Spleen (tissue), 11 donors: ENCODE results near the gene CUEDC1. TPM values are rescaled to one million over a fixed set of nuclear protein-coding genes. Genes with fewer than 3 reads are reported as not detected.
A peak's percentile ranks its signal among the peaks of the same experiment; 100 is the strongest.

Experiments used
- DNase-seq: peaks from one replicate; pipeline ENCODE4 v3.0.0-alpha.2; 2020
- H3K27ac ChIP-seq, 8 donors: fragments of 200-600 bp; sonication (generic) in 7 of 8; 1 replicate in 4 of 8; 2 replicates in 4 of 8; pipeline versions ENCODE4 v1.5.0 to v1.8.0; 2016 to 2021; ENCODE audit warnings: inconsistent platforms in 4 of 8, mild to moderate bottlenecking in 4 of 8, moderate library complexity in 1 of 8
- H3K27me3 ChIP-seq, 7 donors: fragments of 200-600 bp; sonication (generic) in 6 of 7; replicated peaks in 1 of 7; 1 replicate in 4 of 7; 2 replicates in 3 of 7; pipeline versions ENCODE4 v1.5.0 to v1.8.0; 2016 to 2021; ENCODE audit warnings: inconsistent platforms in 3 of 7, mild to moderate bottlenecking in 1 of 7
- H3K36me3 ChIP-seq, 6 donors: fragments of 200-600 bp; sonication (generic) in 5 of 6; 1 replicate in 4 of 6; 2 replicates in 2 of 6; pipeline versions ENCODE4 v1.5.0 to v1.8.0; 2016 to 2021; ENCODE audit warnings: inconsistent platforms in 2 of 6
- H3K4me1 ChIP-seq, 6 donors: fragments of 200-600 bp; sonication (generic) in 5 of 6; 1 replicate in 3 of 6; 2 replicates in 3 of 6; pipeline versions ENCODE4 v1.5.0 to v1.8.0; 2016 to 2021; ENCODE audit warnings: inconsistent platforms in 3 of 6
- H3K4me3 ChIP-seq, 8 donors: fragments of 200-600 bp; sonication (generic) in 7 of 8; 1 replicate in 4 of 8; 2 replicates in 4 of 8; pipeline versions ENCODE4 v1.5.0 to v1.8.0; 2016 to 2021; ENCODE audit warnings: inconsistent platforms in 4 of 8, mild to moderate bottlenecking in 4 of 8, moderate library complexity in 2 of 8
- H3K9me3 ChIP-seq, 8 donors: fragments of 200-600 bp; sonication (generic) in 7 of 8; 1 replicate in 4 of 8; 2 replicates in 4 of 8; pipeline versions ENCODE4 v1.5.0 to v1.8.0; 2016 to 2021; ENCODE audit warnings: inconsistent platforms in 4 of 8
- CTCF ChIP-seq, 11 experiments: fragments of 200-600 bp in 7 of 11; fragments of 450-650 bp in 4 of 11; sonication (generic) in 4 of 11; IDR thresholded peaks in 8 of 11; conservative IDR thresholded peaks in 3 of 11; 1 replicate in 7 of 11; 2 replicates in 4 of 11; pipeline versions ENCODE4 v1.4.0 to v1.8.0; 2016 to 2021; ENCODE audit warnings: antibody characterized with exemption in 11 of 11, inconsistent platforms in 4 of 11, mild to moderate bottlenecking in 1 of 11
- POLR2A ChIP-seq, 3 donors: fragments of 450-650 bp; IDR thresholded peaks; one replicate each; pipeline ENCODE4 v1.5.1; 2017; ENCODE audit warnings: antibody characterized with exemption in 3 of 3, mild to moderate bottlenecking in 1 of 3
- POLR2AphosphoS5 ChIP-seq, 3 donors: sonication (generic); formaldehyde crosslinking; IDR thresholded peaks; one replicate each; pipeline ENCODE4 v1.5.1; 2017; ENCODE audit warnings: antibody characterized with exemption in 3 of 3
- WGBS, 5 donors: extraction: QIAGEN DNeasy Blood & Tissue Kit in 3 of 5; methylation state at CpG; one replicate each; pipeline versions ENCODE4 v1.1.5 to v1.1.7; 2013 to 2018; 5-methylcytosine and 5-hydroxymethylcytosine counted together
- intact Hi-C: fragments of 100-400 bp; cut with DNase I; formaldehyde crosslinking; loops from one replicate; pipeline ENCODE4 v1.15.0; 2023; ENCODE audit warnings: low total_unique reads
- polyA plus RNA-seq, 3 donors: library from polyadenylated mRNA; stranded (reverse); fragments of 200-250 nt; gene quantifications; one replicate each; pipeline ENCODE4 v1.2.1, GENCODE V29; 2013
- total RNA-seq, 7 donors: library from RNA; depleted of rRNA in 3 of 7; stranded (reverse); fragments of >200 nt in 3 of 7; fragmentation: NEBNext Ultra II Directional in 4 of 7; extraction: Animal tissue kit (Norgen Biotek cat#: 25700) in 4 of 7; gene quantifications; one replicate each; pipeline versions ENCODE4 v1.1.0 to v1.2.1, GENCODE V29; 2016 to 2021
- donor health status: healthy with polysubstance abuse.
- donor health status: DM: no; HTN: no; CAD: no; lungs with moderate emphysema.
- donor health status: DM: no; HTN: no; CAD: no.
- donor health status: Bipolar disorder and iron deficiency.
- donor health status: healthy.
- donor health status: DM: no; HTN: no; CAD: no.
- donor health status: DM: yes; HTN: yes; CAD: no.

The CUEDC1 gene
- total and polyA plus RNA-seq, 10 donors, result 5.4 to 23.5 (median 15.6) TPM

- Histone ChIP-seq H3K4me1 (peaks cover 23 to 58% (median 38%) of the 10 kb centered on the region in 6 donors), H3K27me3 (peaks cover 0 to 41% (median 5%) of the 10 kb centered on the region in 7 donors), H3K36me3 (peaks cover 0 to 40% (median 0%) of the 10 kb centered on the region in 6 donors), H3K4me3 (no peak overlapping the region), H3K9me3 (no peaks in the 10 kb centered on the region), H3K27ac (peak overlapping the region in 4 of 8 donors; percentile 72 to 76 (median 74))
- no peak for DNase-seq
- intact Hi-C loops, result no loop called here
- no peak for TF ChIP-seq POLR2A (IDR thresholded peaks at IDR 0.05)
- WGBS, 5 donors, result 80 to 86% (median 84%) methylated on average over 14 to 15 of the region's 15 CpGs
These were observed 79.0 kb downstream of the CUEDC1 start for GRCh38 chr17:57876023-57876865.

GRCh38 chr17:57875290-57876022 lies 79.8 kb downstream of the CUEDC1 start:
- WGBS, 5 donors, result 29 to 39% (median 30%) methylated on average over 10 of the region's 10 CpGs
- no peak for DNase-seq
- intact Hi-C loops, result no loop called here
- Histone ChIP-seq H3K4me1 (peaks cover 23 to 58% (median 38%) of the 10 kb centered on the region in 6 donors), H3K36me3 (peaks cover 0 to 47% (median 0%) of the 10 kb centered on the region in 6 donors), H3K27me3 (peaks cover 0 to 41% (median 5%) of the 10 kb centered on the region in 7 donors), H3K27ac (peak overlapping the region in 6 of 8 donors; percentile 58 to 76 (median 73)), H3K4me3 (no peak overlapping the region), H3K9me3 (no peaks in the 10 kb centered on the region)
- peak; percentile 52 to 62 (median 56) for TF ChIP-seq POLR2AphosphoS5 (IDR thresholded peaks at IDR 0.05)
- no peak for TF ChIP-seq POLR2A (IDR thresholded peaks at IDR 0.05)
- TF ChIP-seq CTCF (IDR thresholded peaks at IDR 0.05 in 8 of 11, conservative IDR thresholded peaks at IDR 0.05 in 3 of 11), result peak in 5 of 11 experiments; percentile 20 to 53 (median 27)

- H3K27ac ChIP-seq, result peak overlapping the region in 7 of 8 donors; percentile 45 to 76 (median 72)
- peaks cover 0 to 41% (median 5%) of the 10 kb centered on the region in 7 donors for H3K27me3 ChIP-seq
- H3K36me3 ChIP-seq, result peaks cover 0 to 49% (median 0%) of the 10 kb centered on the region in 6 donors
- H3K4me1 ChIP-seq, result peaks cover 23 to 59% (median 38%) of the 10 kb centered on the region in 6 donors
- WGBS, 5 donors, result 6 to 14% (median 9%) methylated on average over 17 to 33 of the region's 33 CpGs
- H3K4me3 ChIP-seq, result peak overlapping the region in 6 of 8 donors; percentile 9 to 57 (median 16)
- intact Hi-C loops, result no loop called here
- TF ChIP-seq POLR2A (IDR thresholded peaks at IDR 0.05) (no peak), POLR2AphosphoS5 (IDR thresholded peaks at IDR 0.05) (peak in 2 of 3 donors; percentile 62 to 72)
- DNase-seq, result peak; percentile 86
- H3K9me3 ChIP-seq, result no peaks in the 10 kb centered on the region
These were observed 80.5 kb downstream of the CUEDC1 start for GRCh38 chr17:57874434-57875289.

- intact Hi-C loops, result no loop called here
- no peak for TF ChIP-seq POLR2AphosphoS5 (IDR thresholded peaks at IDR 0.05)
- TF ChIP-seq POLR2A (IDR thresholded peaks at IDR 0.05), result no peak
- no peak for TF ChIP-seq CTCF (IDR thresholded peaks at IDR 0.05 in 8 of 11, conservative IDR thresholded peaks at IDR 0.05 in 3 of 11)
- Histone ChIP-seq H3K27ac (peak overlapping the region in 7 of 8 donors; percentile 45 to 76 (median 72)), H3K4me3 (peak overlapping the region in 3 of 8 donors; percentile 12 to 57 (median 13)), H3K36me3 (peaks cover 0 to 43% (median 0%) of the 10 kb centered on the region in 6 donors), H3K27me3 (peaks cover 0 to 41% (median 5%) of the 10 kb centered on the region in 7 donors), H3K9me3 (no peaks in the 10 kb centered on the region), H3K4me1 (peaks cover 23 to 60% (median 39%) of the 10 kb centered on the region in 6 donors)
- no peak for DNase-seq
- WGBS, 5 donors, result 16 to 30% (median 27%) methylated on average over 7 of the region's 7 CpGs
These were observed 81.2 kb downstream of the CUEDC1 start for GRCh38 chr17:57874058-57874419.
